HG02884 (cell line): ENCODE data around the gene FOXJ3.

Experiments used
- ATAC-seq: cut with Tn5 transposase; IDR thresholded peaks from one replicate; pipeline ENCODE4 v1.9.1; 2021; ENCODE audit warnings: mild to moderate bottlenecking, moderate library complexity; ENCODE audit not compliant: unreplicated experiment

Gene FOXJ3

DNA sequence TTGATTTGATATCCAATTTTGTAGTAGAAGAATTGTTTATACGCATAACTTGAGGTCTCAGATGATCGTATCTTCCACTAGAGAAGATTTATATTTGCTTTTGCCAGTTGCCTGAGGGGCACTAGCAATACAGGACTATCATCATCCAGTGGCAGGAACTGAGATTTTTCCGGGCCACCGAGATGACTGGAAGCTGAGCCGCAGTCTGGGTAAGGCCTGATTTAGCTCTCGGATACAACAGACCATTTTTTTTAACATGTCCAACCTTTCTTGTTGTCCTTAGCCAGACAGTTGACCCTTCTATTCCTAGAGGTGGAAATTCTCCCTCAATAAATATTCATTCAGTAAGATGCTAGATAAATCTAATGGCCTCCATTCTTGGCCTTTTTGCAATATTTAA lies 207.3 kb downstream of the FOXJ3 start:
- no peak for ATAC-seq
